HG02885 (cell line): ENCODE data around the gene PEX11A.

Experiments used
- ATAC-seq: cut with Tn5 transposase; IDR thresholded peaks from one replicate; pipeline ENCODE4 v1.9.1; 2021; ENCODE audit warnings: mild to moderate bottlenecking; ENCODE audit not compliant: unreplicated experiment, poor library complexity

PEX11A gene

GRCh38 chr15:89631902-89632264 lies 58.7 kb downstream of the PEX11A start:
- ATAC-seq = no peak
